K562 (cell line): ENCODE measurements around the gene LDLRAD3. TPM values are rescaled to one million over a fixed set of nuclear protein-coding genes. Genes with fewer than 3 reads are reported as not detected.

Experiments
- ATAC-seq: fragments of 200-7000 bp; cut with Tn5 transposase; 3 replicates; pipeline ENCODE4 v1.9.1; 2020; ENCODE audit warnings: moderate library complexity
- BruUV-seq: library from RNA; stranded (reverse); fragments of 400-500 nt; replicated peaks from 2 replicates; lab custom pipeline; 2021; lab: Mats Ljungman, UMichigan
- CTCF ChIA-PET: fragments of 300-600 bp; formaldehyde crosslinking; extraction: SDS; loops from one replicate; lab custom pipeline; 2021; ENCODE audit warnings: low intra/inter-chr PET ratio; lab: Yijun Ruan, JAX
- POLR2A ChIA-PET: fragments of 300-600, 350-650 bp; sonication (Branson Sonifier 250); formaldehyde crosslinking; extraction: SDS; loops from one replicate; lab custom pipeline; 2021; ENCODE audit warnings: antibody characterized with exemption, inconsistent platforms; lab: Yijun Ruan, JAX
- DNase-seq, 4 experiments: peaks; one replicate each; pipeline versions ENCODE4 v3.0.0 to v3.0.0-alpha.2; 2011 to 2018; ENCODE audit warnings: low spot score in 3 of 4, mixed read lengths in 3 of 4; ENCODE audit errors: extremely low read depth in 1 of 4
- FAIRE-seq: peaks from 2 replicates; lab custom pipeline; 2011; peaks lifted over from hg19 to GRCh38; lab: Jason Lieb, UNC
- H2AFZ ChIP-seq: 2 replicates; pipeline ENCODE4 v1.6.0; 2011; ENCODE audit warnings: low read depth, low read length, control low read depth, inconsistent platforms
- H3K27ac ChIP-seq: fragments of 200-600 bp; 3 replicates; pipeline ENCODE4 v1.8.0; 2011; ENCODE audit warnings: low read depth, mild to moderate bottlenecking, control low read depth, inconsistent platforms, low read length, moderate library complexity, mixed read lengths; ENCODE audit errors: extremely low read depth
- H3K27me3 ChIP-seq, 2 experiments: fragments of 300-600 bp in 1 of 2; 2 replicates in 1 of 2; 3 replicates in 1 of 2; pipeline versions ENCODE4 v1.6.0 to v1.8.0; 2011; ENCODE audit warnings: inconsistent platforms in 2 of 2, low read length in 2 of 2, mild to moderate bottlenecking in 1 of 2, mixed read lengths in 1 of 2, moderate library complexity in 1 of 2; ENCODE audit not compliant: control insufficient read depth in 2 of 2, insufficient read depth in 2 of 2
- H3K36me3 ChIP-seq: fragments of 300-600 bp; 3 replicates; pipeline ENCODE4 v1.8.0; 2011; ENCODE audit warnings: mild to moderate bottlenecking, low read length, inconsistent platforms; ENCODE audit not compliant: control insufficient read depth, insufficient read depth
- H3K4me1 ChIP-seq, 2 experiments: fragments of 200-600 bp in 1 of 2; replicated peaks in 1 of 2; 2 replicates in 1 of 2; 3 replicates in 1 of 2; pipeline versions ENCODE4 v1.5.1 to v1.8.0; 2011; ENCODE audit warnings: inconsistent platforms in 2 of 2, low read length in 2 of 2, mild to moderate bottlenecking in 1 of 2, mixed read lengths in 1 of 2, moderate library complexity in 1 of 2; ENCODE audit not compliant: control insufficient read depth in 2 of 2, insufficient read depth in 2 of 2
- H3K4me2 ChIP-seq: 2 replicates; pipeline ENCODE4 v1.6.1; 2011; ENCODE audit warnings: low read length, control low read depth, inconsistent platforms, mixed read lengths; ENCODE audit not compliant: insufficient read depth
- H3K4me3 ChIP-seq: fragments of 200-600 bp; sonication (generic), shearing (Covaris generic); 2 replicates; pipeline ENCODE4 v1.5.1; 2016; ENCODE audit warnings: control low read depth, inconsistent platforms
- H3K79me2 ChIP-seq: fragments of 200-600 bp; 3 replicates; pipeline ENCODE4 v1.8.0; 2011; ENCODE audit warnings: low read length, inconsistent platforms; ENCODE audit not compliant: control insufficient read depth, insufficient read depth
- H3K9ac ChIP-seq, 2 experiments: 2 replicates each; pipeline versions ENCODE4 v1.6.0 to v1.6.1; 2011; ENCODE audit warnings: low read depth in 2 of 2, low read length in 2 of 2, control low read depth in 1 of 2, inconsistent platforms in 1 of 2, mild to moderate bottlenecking in 1 of 2, mixed read lengths in 1 of 2; ENCODE audit not compliant: insufficient read depth in 1 of 2
- H3K9me1 ChIP-seq: one replicate; pipeline ENCODE4 v1.6.0; 2011; ENCODE audit warnings: inconsistent platforms, mild to moderate bottlenecking, low read length, moderate library complexity; ENCODE audit not compliant: control insufficient read depth, insufficient read depth
- H3K9me3 ChIP-seq: replicated peaks from 2 replicates; pipeline ENCODE4 v1.5.1; 2011; ENCODE audit warnings: low read depth, low read length, inconsistent platforms; ENCODE audit not compliant: control insufficient read depth, insufficient read depth
- H4K20me1 ChIP-seq: replicated peaks from 2 replicates; pipeline ENCODE4 v1.6.1; 2011; ENCODE audit warnings: low read length, inconsistent platforms, mixed read lengths; ENCODE audit not compliant: control insufficient read depth, insufficient read depth
- ARNT ChIP-seq, 2 experiments: fragments of 450-650 bp; IDR thresholded peaks; 2 replicates each; pipeline ENCODE4 v1.6.1; 2016; ENCODE audit warnings: mild to moderate bottlenecking in 1 of 2
- HEY1 ChIP-seq: fragments of 250-450 bp; sonication (Bioruptor Pico); IDR thresholded peaks from 2 replicates; pipeline ENCODE4 v1.5.0; 2020; ENCODE audit warnings: mild to moderate bottlenecking, moderate library complexity, borderline replicate concordance
- RAD51 ChIP-seq: fragments of 450-650 bp; IDR thresholded peaks from 2 replicates; pipeline ENCODE4 v1.7.1; 2016; ENCODE audit warnings: low read depth, mild to moderate bottlenecking, borderline replicate concordance
- XRCC4 ChIP-seq: IDR thresholded peaks from one replicate; pipeline ENCODE4 v1.6.1; 2011; ENCODE audit not compliant: insufficient read depth, insufficient read length; ENCODE audit errors: extremely low read depth
- WGBS: fragments of 100-300 bp; shearing (Covaris generic); methylation state at CpG from one replicate; pipeline ENCODE4 v1.1.6; 2016; ENCODE audit warnings: low coverage, mixed read lengths; ENCODE audit not compliant: insufficient coverage; ENCODE audit errors: missing lambda C conversion rate; 5-methylcytosine and 5-hydroxymethylcytosine counted together
- in situ Hi-C: fragments of 300-500 bp; cut with MboI; formaldehyde crosslinking; loops from 4 replicates; pipeline ENCODE4 v1.15.0; 2018; ENCODE audit warnings: inconsistent platforms, mixed read lengths
- intact Hi-C: fragments of 100-400 bp; cut with micrococcal nuclease; formaldehyde crosslinking; loops from 2 replicates; pipeline ENCODE4 v1.14.2; 2022
- polyA plus RNA-seq, 8 experiments: library from polyadenylated mRNA; depleted of rRNA in 4 of 8; stranded (reverse) in 5 of 8; unstranded in 3 of 8; fragments of >200 nt; fragmentation: Nextera tagmentation in 2 of 8; fragmentation: Illumina TruSeq in 1 of 8; extraction: Ambion mirVana in 2 of 8; extraction: Trizol in 1 of 8; gene quantifications; 2 replicates each; pipeline versions ENCODE4 v1.2.1 to v1.2.3, GENCODE V29; 2011 to 2014; ENCODE audit warnings: inconsistent platforms in 1 of 8, missing spikeins in 1 of 8
- total RNA-seq, 7 experiments: library from RNA; depleted of rRNA in 6 of 7; stranded (reverse); fragments of >200 nt in 6 of 7; fragmentation: Illumina TruSeq in 2 of 7; extraction: Trizol in 2 of 7; gene quantifications; 2 replicates each; pipeline versions ENCODE4 v1.2.1 to v1.2.3, GENCODE V29; 2011 to 2021; ENCODE audit warnings: low replicate concordance in 1 of 7
- TF ChIP-seq, protein P1 (sequence below): fragments of 250-450 bp; sonication (Bioruptor Pico); IDR thresholded peaks from 2 replicates; pipeline ENCODE4 v1.8.0; 2022; ENCODE audit warnings: moderate library complexity, mild to moderate bottlenecking, inconsistent platforms
- TF ChIP-seq, protein P2 (sequence below): fragments of 250-450 bp; sonication (Bioruptor Pico); IDR thresholded peaks from 2 replicates; pipeline ENCODE4 v1.4.0; 2020; ENCODE audit warnings: mild to moderate bottlenecking, moderate library complexity, borderline replicate concordance

Gene LDLRAD3
- total and polyA plus RNA-seq, 9 of the 15 experiments (the other 6 are each of a cell fraction or from before 2014, with no cell fraction given): 0.73 to 7.2 (median 3.5) TPM

DNA sequence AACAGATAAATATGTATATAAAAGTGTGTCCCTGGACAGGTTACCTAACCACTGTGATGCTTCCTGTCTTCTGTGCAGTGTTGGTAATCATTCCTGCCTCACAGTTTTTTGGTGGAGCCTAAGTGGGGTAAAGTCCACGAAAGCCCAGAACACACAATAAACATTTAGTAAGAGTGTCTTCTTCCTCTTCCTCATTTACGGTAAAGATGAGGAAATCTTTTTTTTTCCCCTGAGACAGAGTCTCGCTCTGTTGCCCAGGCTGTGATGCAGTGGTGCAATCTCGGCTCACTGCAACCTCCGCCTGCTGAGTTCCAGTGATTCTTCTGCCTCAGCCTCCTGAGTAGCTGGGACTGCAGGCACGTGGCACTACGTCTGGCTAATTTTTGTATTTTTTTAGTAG lies 117.1 kb downstream of the LDLRAD3 start:
- Histone ChIP-seq H3K9me3 (0 out of 2 replicates have a peak, but pooled peaks cover 2% of the 10 kb centered on the region), H3K4me2 (no peak overlapping the region), H4K20me1 (no peaks in the 10 kb centered on the region), H3K9ac (no peak overlapping the region), H3K4me1 (no peaks in the 10 kb centered on the region), H3K9me1 (no peaks in the 10 kb centered on the region), H3K36me3 (no peaks in the 10 kb centered on the region), H2AFZ (no peak overlapping the region), H3K27ac (no peak overlapping the region), H3K79me2 (no peaks in the 10 kb centered on the region), H3K4me3 (no peak overlapping the region), H3K27me3 (no peaks in the 10 kb centered on the region)
- WGBS: 67% methylated on average over 7 of the region's 7 CpGs
- in situ Hi-C loops (no loop called here), intact Hi-C loops (no loop called here)
- no peak for TF ChIP-seq ARNT (IDR thresholded peaks at IDR 0.05)
- TF ChIP-seq, protein P1, sequence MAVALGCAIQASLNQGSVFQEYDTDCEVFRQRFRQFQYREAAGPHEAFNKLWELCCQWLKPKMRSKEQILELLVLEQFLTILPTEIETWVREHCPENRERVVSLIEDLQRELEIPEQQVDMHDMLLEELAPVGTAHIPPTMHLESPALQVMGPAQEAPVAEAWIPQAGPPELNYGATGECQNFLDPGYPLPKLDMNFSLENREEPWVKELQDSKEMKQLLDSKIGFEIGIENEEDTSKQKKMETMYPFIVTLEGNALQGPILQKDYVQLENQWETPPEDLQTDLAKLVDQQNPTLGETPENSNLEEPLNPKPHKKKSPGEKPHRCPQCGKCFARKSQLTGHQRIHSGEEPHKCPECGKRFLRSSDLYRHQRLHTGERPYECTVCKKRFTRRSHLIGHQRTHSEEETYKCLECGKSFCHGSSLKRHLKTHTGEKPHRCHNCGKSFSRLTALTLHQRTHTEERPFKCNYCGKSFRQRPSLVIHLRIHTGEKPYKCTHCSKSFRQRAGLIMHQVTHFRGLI (CRISPR knock-in tag): no peak
- TF ChIP-seq HEY1: no peak
- no peak for TF ChIP-seq XRCC4
- TF ChIP-seq, protein P2, sequence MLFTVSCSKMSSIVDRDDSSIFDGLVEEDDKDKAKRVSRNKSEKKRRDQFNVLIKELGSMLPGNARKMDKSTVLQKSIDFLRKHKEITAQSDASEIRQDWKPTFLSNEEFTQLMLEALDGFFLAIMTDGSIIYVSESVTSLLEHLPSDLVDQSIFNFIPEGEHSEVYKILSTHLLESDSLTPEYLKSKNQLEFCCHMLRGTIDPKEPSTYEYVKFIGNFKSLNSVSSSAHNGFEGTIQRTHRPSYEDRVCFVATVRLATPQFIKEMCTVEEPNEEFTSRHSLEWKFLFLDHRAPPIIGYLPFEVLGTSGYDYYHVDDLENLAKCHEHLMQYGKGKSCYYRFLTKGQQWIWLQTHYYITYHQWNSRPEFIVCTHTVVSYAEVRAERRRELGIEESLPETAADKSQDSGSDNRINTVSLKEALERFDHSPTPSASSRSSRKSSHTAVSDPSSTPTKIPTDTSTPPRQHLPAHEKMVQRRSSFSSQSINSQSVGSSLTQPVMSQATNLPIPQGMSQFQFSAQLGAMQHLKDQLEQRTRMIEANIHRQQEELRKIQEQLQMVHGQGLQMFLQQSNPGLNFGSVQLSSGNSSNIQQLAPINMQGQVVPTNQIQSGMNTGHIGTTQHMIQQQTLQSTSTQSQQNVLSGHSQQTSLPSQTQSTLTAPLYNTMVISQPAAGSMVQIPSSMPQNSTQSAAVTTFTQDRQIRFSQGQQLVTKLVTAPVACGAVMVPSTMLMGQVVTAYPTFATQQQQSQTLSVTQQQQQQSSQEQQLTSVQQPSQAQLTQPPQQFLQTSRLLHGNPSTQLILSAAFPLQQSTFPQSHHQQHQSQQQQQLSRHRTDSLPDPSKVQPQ: no peak
- no peak for TF ChIP-seq RAD51
- no TSS peak for BruUV-seq
- no peak for FAIRE-seq
- POLR2A ChIA-PET: interaction anchor here (1.0 to 1.1 kb wide), 2 partner anchors 14 to 50 kb away, joined by 4 to 5 read pairs; no protein-coding TSS in a partner anchor
- no peak for ATAC-seq
- no peak for DNase-seq
- CTCF ChIA-PET: no interaction called here
